Left lobe of liver (tissue), 2 donors: ENCODE measurements around the gene MAD1L1. TPM values are rescaled to one million over a fixed set of nuclear protein-coding genes. Genes with fewer than 3 reads are reported as not detected.
"Not testable (repeated sequence)": the region's sequence is repeated elsewhere in the genome, so short reads cannot be mapped to it uniquely, and the experiment has no call there.

Experiments
- ATAC-seq: fragments of 200-7000 bp; cut with Tn5 transposase; one replicate; pipeline ENCODE4 v1.9.1; 2020; ENCODE audit warnings: mild to moderate bottlenecking, moderate library complexity
- DNase-seq: peaks from one replicate; pipeline ENCODE4 v3.0.0-alpha.2; 2020; ENCODE audit warnings: low spot score
- total RNA-seq: library from RNA; stranded (reverse); gene quantifications from one replicate; pipeline ENCODE4 v1.2.1, GENCODE V29; 2021
- donor health status: DM: no; HTN: no; CAD: no; lungs with moderate emphysema.
- donor health status: DM: no; HTN: yes; CAD: no.

The MAD1L1 gene
- total RNA-seq, 1 donor from 2014 or later = 24.9 TPM

DNA sequence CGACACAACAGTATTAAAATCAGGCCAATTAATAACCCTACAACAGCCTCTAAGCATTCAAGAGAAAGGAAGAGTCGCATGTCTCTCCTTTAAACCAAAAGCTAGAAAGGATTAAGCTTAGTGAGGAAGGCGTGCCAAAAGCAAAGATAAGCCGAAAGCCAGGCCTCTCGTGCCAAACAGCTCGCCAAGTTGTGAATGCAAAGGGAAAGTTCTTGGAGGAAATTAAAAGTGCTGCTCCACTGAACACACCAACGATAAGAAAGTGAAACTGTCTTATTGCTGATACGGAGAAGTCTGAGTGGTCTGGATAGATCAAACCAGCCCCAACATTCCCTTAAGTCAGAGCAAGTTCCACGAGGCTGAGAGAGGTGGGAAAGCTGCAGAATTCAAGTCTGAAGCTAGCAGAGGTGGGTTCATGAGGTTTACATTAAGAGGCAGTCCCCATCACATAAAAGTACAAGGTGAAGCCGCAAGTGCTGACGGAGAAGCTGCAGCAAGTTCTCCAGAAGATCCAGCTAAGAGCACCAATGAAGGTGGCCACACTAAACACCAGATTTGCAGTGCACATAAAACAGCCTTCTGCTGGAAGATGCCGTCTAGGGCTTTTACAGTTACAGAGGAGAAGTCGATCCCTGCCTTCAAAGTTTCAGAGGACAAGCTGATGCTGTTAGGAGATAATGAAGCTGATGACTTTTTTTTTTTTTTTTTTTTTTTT lies 194.8 kb downstream of the MAD1L1 start:
- peak; percentile 86 for ATAC-seq
- no peak for DNase-seq

DNA sequence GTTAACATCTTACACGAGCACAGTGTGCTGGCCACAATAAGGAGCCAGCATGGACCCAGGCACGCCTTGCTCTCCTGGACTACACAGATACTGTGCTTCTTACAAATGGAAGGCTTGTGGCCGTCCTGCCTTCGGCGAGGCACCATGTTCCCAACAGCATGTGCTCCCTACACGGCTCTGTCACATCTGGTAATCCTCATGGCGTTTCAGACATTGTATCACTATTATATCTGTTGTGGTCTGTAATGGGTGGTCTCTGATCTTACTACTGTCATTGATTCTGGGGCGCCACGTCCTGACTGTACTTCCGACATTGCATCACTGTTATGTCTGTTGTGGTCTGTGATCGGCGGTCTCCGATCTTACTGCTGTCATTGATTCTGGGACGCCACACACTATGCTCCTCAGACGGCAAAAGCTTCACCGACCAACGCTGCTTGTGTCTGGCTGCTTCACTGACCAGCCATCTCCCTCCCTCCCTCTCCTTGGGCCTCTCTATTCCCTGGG lies 195.4 kb downstream of the MAD1L1 start:
- DNase-seq (no peak), ATAC-seq (no peak)

- ATAC-seq (no peak), DNase-seq (no peak)
Observed at GRCh38 chr7:2036786-2037185, 196.0 kb downstream of the MAD1L1 start.

- not testable (repeated sequence) for ATAC-seq, DNase-seq
Observed at GRCh38 chr7:2036201-2036600, 196.5 kb downstream of the MAD1L1 start.

GRCh38 chr7:2034291-2035201 lies 198.2 kb downstream of the MAD1L1 start:
- ATAC-seq (no peak), DNase-seq (no peak)

DNA sequence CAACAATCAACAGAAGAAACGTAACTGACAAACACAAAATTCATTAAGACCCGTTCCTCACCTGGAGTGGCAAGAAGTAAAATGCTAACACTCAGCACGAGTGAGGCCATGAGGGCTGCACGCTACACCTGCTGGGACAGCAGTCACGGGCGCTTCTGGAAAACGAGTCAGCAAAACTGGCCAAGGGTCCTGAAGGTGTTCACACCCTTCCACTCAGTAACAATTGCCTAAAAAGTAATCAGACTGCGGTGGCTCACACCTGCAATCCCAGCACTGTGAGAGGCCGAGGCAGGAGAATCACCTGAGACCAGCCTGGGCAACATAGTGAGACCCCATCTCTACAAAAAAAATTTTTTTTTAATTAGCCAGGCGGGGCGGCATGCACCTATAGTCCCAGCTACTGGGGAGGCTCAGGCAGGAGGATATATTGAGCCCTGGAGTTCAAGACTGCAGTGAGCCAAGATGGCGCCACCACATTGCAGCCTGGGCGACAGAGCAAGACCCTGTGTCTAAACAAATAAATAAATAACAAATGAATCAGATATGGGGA lies 199.1 kb downstream of the MAD1L1 start:
- no peak for ATAC-seq
- DNase-seq = no peak

DNA sequence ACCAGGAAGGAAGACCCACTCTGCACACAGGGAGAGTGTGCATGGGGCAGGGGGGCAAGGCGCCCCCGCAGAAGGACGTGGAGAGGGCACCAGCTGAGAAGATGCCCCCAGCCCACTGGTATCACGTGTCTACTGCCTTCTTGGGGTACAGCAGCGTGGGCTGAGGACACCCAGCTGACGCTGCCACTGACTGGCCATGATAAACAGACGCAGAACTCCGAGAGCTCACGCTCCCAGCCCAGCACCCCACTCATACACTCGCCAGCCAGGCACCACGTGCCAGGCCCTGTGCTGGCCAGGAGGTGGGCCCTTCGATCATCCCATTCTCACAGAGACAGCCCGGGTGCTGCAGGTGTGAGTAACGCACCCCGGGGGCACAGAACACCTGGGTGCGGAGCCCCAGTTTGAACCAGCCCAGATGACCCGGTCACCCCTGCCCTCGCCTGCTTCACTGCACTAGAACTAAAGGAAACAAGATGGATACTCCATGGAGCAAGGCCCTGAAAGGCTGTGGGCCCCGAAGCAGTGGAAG lies 199.8 kb downstream of the MAD1L1 start:
- no peak for DNase-seq

DNA sequence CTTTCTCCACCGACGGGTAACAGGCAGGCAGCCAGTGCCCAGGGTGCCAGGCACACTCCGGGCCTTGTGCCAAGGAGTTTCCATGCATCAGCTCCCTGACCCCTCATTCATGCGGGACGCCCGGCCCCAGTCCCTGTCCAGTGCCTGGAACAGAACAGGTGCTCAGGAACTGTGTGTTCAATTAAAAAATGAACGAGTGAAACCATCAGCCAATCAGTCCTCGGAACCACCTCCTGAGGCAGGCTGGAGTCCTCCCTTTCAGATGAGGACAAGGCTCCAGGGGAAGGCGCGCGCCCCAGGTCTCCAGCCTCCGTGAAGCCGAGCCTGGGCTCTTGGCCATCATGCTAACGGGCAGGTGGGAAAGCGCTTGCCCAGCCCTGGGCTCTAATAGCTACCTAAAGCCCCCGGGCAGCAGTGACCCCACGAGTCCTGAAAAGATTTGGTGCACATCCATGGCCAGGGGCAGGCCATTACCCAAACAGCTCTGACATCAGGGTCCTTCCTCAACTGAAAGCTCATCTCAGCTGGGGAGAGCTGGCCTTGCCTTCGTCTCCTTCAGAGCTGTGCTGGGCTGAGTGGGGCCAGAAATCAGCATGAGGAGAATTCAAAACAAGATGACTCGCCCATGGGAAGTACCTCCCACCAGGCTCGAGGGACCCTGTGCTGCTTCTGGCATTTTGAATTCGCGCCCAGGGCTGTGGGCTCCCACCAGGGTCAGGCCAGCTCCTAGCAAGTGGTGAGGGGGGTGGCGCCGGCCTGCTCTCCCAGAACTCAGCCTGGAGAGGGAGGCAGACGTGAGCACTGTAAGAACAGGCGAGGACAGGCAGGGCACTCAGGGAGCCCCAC lies 200.5 kb downstream of the MAD1L1 start:
- peak; percentile 77 for ATAC-seq
- peak; percentile 59 for DNase-seq

More for the DNA sequence above, 199.8 kb downstream of the MAD1L1 start:
- no peak for ATAC-seq

- no peak for DNase-seq
- ATAC-seq = no peak
Observed at GRCh38 chr7:2031451-2031845, 201.3 kb downstream of the MAD1L1 start.

- DNase-seq (no peak), ATAC-seq (peak; percentile 40)
Observed at GRCh38 chr7:2030475-2031450, 202.0 kb downstream of the MAD1L1 start.

DNA sequence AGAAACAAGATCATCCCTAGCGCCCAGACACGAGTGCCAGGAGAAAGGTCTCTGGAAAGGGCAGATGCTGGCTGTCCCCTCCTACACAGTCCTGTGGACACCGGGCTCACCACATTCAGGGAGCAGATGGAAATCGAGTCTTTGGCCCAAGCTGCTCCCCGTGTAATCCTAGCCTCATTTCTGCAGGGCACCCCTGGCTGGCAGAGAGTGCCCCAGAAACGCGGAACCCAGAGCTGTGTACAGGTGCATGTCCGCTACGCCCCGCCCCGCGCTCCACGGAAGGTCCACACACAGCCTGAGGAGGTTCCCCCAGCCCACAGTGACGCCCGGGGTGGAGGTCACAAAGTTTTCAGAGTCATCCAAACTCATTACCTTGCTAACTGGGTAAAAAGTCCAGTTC lies 202.8 kb downstream of the MAD1L1 start:
- ATAC-seq (no peak), DNase-seq (no peak)

DNA sequence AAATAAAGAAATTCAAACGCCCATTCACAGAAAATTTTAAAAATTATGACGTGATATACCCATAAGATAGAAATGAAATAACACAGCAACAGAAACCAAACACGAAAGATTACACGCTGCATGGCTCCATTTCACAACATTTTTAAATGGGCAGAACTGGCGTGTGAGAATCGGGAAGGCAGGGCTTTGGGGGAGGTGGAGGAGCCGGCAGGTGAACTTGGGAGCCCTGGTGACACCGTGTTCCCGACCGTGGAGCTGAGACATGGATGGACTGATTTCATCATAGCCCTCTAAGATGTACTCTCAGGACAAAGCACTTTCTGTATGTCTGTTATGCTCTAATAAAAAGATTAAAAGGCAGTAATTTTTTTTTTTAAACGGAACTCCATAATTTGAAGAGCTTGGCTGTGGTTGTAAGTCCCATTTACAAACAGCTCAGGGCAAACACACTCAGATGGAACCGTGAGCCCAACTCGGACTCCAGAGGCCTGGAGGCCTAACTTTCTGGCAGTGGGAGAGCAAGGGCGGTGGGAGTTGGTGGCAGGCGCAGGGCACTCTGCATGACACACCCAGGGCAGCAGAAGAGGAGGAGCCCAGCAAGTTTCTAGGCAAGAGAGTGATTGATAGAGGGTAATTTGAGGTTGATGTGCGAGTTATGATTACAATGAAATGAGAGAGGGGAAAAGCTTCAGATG lies 203.4 kb downstream of the MAD1L1 start:
- ATAC-seq (no peak), DNase-seq (no peak)

GRCh38 chr7:2028733-2029132 lies 204.0 kb downstream of the MAD1L1 start:
- DNase-seq = no peak
- no peak for ATAC-seq

DNA sequence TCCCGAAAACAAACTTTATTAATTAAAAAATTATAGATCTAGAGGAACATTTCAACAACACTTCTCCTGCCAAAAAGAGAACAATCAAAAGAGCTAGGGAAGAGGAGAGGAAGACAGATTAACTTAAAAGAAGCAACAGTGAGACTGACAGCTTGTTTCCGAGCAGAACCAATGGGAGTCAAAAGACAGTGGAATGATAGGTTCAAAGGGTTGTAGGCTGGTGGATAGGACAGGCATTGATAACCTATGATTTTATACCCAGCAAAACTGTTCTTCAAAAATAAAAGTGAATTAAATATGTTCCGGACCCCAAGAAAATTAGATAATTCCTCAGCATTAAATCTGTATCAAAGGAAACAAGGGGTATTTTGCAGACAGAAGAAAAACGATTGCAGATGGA lies 207.6 kb downstream of the MAD1L1 start:
- no peak for ATAC-seq
- no peak for DNase-seq

GRCh38 chr7:2024567-2024918 lies 208.2 kb downstream of the MAD1L1 start:
- DNase-seq (no peak), ATAC-seq (no peak)

GRCh38 chr7:2023877-2024566 lies 208.7 kb downstream of the MAD1L1 start:
- no peak for DNase-seq
- ATAC-seq = peak; percentile 33

GRCh38 chr7:2022737-2023250 lies 210.0 kb downstream of the MAD1L1 start:
- no peak for ATAC-seq

GRCh38 chr7:2022021-2022409 lies 210.7 kb downstream of the MAD1L1 start:
- DNase-seq (no peak), ATAC-seq (no peak)

More at GRCh38 chr7:2022737-2023250, 210.0 kb downstream of the MAD1L1 start:
- DNase-seq = no peak
